GM21381 (cell line): Measurements from ENCODE around the gene TRPT1.

Experiments used
- ATAC-seq: cut with Tn5 transposase; IDR thresholded peaks from one replicate; pipeline ENCODE4 v1.9.1; 2021; ENCODE audit warnings: mild to moderate bottlenecking, moderate library complexity; ENCODE audit not compliant: unreplicated experiment

The TRPT1 gene

GRCh38 chr11:64181506-64182411 is 44.2 kb downstream of the TRPT1 start:
- ATAC-seq = no peak

- no peak for ATAC-seq
Measured at GRCh38 chr11:64180891-64181290, 45.1 kb downstream of the TRPT1 start.

DNA sequence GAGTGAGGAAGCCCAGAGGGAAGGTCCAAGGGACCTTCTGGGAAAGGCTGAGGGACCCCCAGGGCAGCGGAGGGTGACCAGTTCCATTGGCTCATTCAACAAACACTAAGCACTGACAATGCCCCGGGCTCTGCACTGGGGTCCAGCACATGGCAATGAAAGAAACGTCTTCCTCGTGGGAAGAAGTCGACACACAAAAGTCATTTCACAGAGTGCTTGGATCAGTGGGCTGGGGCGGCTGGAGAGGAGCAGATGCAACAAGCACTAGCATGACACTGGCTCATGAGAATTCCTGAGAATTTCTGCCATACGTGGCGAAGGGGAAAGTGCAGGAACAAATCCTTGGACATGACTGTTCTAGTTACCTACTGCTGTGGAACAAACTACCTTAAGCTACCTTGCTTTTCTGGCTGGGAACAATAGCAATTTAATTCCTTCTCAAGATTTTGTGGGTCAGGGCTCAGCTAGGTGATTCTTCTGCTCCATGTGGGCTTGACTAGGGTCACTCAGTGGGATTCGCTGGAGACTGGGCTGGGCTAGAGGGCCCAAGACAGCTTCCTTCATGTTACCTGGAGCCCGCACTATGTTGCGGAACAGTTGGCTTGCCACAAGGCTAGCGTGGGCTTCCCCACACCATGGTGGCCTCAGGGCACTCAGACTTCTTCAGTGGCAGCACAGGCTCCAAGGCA is 46.9 kb downstream of the TRPT1 start:
- ATAC-seq = no peak

DNA sequence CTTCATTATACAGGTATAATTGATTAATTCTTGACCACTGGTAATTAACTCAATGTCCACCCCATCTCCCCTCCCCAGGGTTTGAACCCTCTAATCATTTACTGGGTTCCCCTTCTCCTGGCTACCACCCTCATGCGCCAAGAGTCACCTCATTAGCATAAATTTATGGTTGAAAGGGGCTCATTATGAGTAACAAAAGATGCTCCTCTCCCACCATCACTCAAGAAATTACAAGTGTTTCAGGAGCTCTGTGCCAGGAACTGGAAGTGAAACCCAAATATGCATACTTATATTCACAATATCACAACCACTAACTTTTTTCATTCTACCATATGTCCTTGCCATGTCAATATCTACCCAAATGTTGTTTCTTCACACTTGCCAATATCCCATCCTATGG is 47.8 kb downstream of the TRPT1 start:
- no peak for ATAC-seq

- no peak for ATAC-seq
Measured at GRCh38 chr11:64176751-64177150, 49.2 kb downstream of the TRPT1 start.
